Liver (tissue), 3 donors: ENCODE results near the gene RHBDF2.

Experiments used
- ATF3 ChIP-seq: IDR thresholded peaks from 2 replicates; pipeline ENCODE4 v1.6.1; 2016; ENCODE audit warnings: antibody characterized with exemption
- CTCF ChIP-seq: fragments of 150-350 bp; IDR thresholded peaks from 2 replicates; pipeline ENCODE4 v1.5.1; 2017; ENCODE audit warnings: improper control_type of control experiment, low read depth, low read length; ENCODE audit not compliant: missing input control
- FOXA1 ChIP-seq: IDR thresholded peaks from 2 replicates; pipeline ENCODE4 v1.6.1; 2016; ENCODE audit warnings: antibody characterized with exemption
- GABPA ChIP-seq, 2 donors: IDR thresholded peaks in 1 of 2; conservative IDR thresholded peaks in 1 of 2; 2 replicates each; pipeline ENCODE4 v1.6.1; 2016; ENCODE audit warnings: antibody characterized with exemption in 2 of 2, mild to moderate bottlenecking in 1 of 2, moderate library complexity in 1 of 2
- HNF4G ChIP-seq: IDR thresholded peaks from 2 replicates; pipeline ENCODE4 v1.6.1; 2016; ENCODE audit warnings: antibody characterized with exemption
- JUND ChIP-seq, 2 donors: IDR thresholded peaks; 2 replicates each; pipeline ENCODE4 v1.6.1; 2016; ENCODE audit warnings: antibody characterized with exemption in 2 of 2
- MAX ChIP-seq: IDR thresholded peaks from 2 replicates; pipeline ENCODE4 v1.6.1; 2016; ENCODE audit warnings: antibody characterized with exemption
- RAD21 ChIP-seq, 2 donors: IDR thresholded peaks; 2 replicates each; pipeline ENCODE4 v1.6.1; 2016; ENCODE audit warnings: antibody characterized with exemption in 2 of 2, mild to moderate bottlenecking in 2 of 2
- REST ChIP-seq: IDR thresholded peaks from 2 replicates; pipeline ENCODE4 v1.6.1; 2016; ENCODE audit warnings: antibody characterized with exemption, mild to moderate bottlenecking
- SP1 ChIP-seq: IDR thresholded peaks from 2 replicates; pipeline ENCODE4 v1.6.1; 2018; ENCODE audit warnings: antibody characterized with exemption, mild to moderate bottlenecking
- TAF1 ChIP-seq: conservative IDR thresholded peaks from 2 replicates; pipeline ENCODE4 v1.6.1; 2016; ENCODE audit warnings: antibody characterized with exemption, mild to moderate bottlenecking
- YY1 ChIP-seq: IDR thresholded peaks from 2 replicates; pipeline ENCODE4 v1.6.1; 2016; ENCODE audit warnings: antibody characterized with exemption, mild to moderate bottlenecking
- donor health status: healthy.
- donor health status: healthy.

GRCh38 chr17:76498876-76499251 lies 2.4 kb downstream of the RHBDF2 start:
- no peak for TF ChIP-seq REST
- TF ChIP-seq YY1: no peak
- no peak for TF ChIP-seq TAF1
- no peak for TF ChIP-seq GABPA (IDR thresholded peaks at IDR 0.05 in 1 of 2, conservative IDR thresholded peaks at IDR 0.05 in 1 of 2)
- no peak for TF ChIP-seq CTCF
- TF ChIP-seq JUND (IDR thresholded peaks at IDR 0.05): no peak
- no peak for TF ChIP-seq MAX
- TF ChIP-seq RAD21 (IDR thresholded peaks at IDR 0.05): no peak
- TF ChIP-seq HNF4G: no peak
- TF ChIP-seq FOXA1: no peak
- no peak for TF ChIP-seq SP1
- TF ChIP-seq ATF3: no peak
